ENCODE measurements around the gene LRBA. TPM values are rescaled to one million over a fixed set of nuclear protein-coding genes. Genes with fewer than 3 reads are reported as not detected.
"Not testable (repeated sequence)": the region's sequence is repeated elsewhere in the genome, so short reads cannot be mapped to it uniquely, and the experiment has no call there.

Gene LRBA
- polyA plus RNA-seq, 6 donors from 2014 or later: 18.0 to 25.7 (median 19.6) TPM

- Mint-ChIP-seq H3K4me1 (peaks cover 31 to 64% (median 46%) of the 10 kb centered on the region in 3 donors), H3K4me3 (peak overlapping the region in 1 of 8 donors; percentile 25), H3K9me3 (no peaks in the 10 kb centered on the region), H3K27ac (peak overlapping the region in 4 of 6 donors; percentile 44 to 93 (median 70)), H3K36me3 (peaks cover 0 to 12% of the 10 kb centered on the region in 2 donors), H3K27me3 (no peaks in the 10 kb centered on the region)
- DNase-seq (no peak), ATAC-seq (ENCODE audit: low read depth in 2 of 2) (no peak)
Measured at GRCh38 chr4:151000747-151001429, 14.2 kb downstream of the LRBA start.

DNA sequence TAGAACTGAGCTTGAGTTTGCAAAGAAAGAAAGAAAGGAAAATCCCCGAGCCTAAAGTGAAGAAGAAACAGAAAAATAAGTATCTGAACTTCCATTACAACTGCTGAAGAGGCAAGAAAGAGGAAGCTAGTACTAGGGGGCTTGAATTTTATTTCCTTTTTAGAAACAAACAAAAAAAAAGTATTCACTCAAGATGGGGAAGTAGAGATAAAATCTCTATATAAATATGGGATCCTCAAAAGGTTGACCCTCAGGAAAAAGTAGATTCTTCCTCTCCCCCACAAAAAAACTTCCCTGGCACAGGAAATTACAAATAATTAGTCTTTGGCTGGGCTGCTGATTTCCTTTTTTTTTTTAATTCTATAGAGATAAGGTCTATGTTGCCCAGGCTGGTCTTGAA is 16.0 kb downstream of the LRBA start:
- H3K27me3 Mint-ChIP-seq: no peaks in the 10 kb centered on the region
- peaks cover 0 to 14% of the 10 kb centered on the region in 2 donors for H3K36me3 Mint-ChIP-seq
- H3K4me1 Mint-ChIP-seq: peaks cover 45 to 74% (median 57%) of the 10 kb centered on the region in 3 donors
- peak overlapping the region; percentile 19 to 78 (median 61) for H3K4me3 Mint-ChIP-seq
- peaks cover 0 to 2% (median 0%) of the 10 kb centered on the region in 7 donors for H3K9me3 Mint-ChIP-seq
- DNase-seq (peak; percentile 34), ATAC-seq (ENCODE audit: low read depth in 2 of 2) (peak; percentile 82 to 90)
- H3K27ac Mint-ChIP-seq: peak overlapping the region in 5 of 6 donors; percentile 56 to 90 (median 86)

GRCh38 chr4:150997141-150997540 is 17.9 kb downstream of the LRBA start:
- ATAC-seq (ENCODE audit: low read depth in 2 of 2) (no peak), DNase-seq (no peak)
- H3K27me3 Mint-ChIP-seq: no peaks in the 10 kb centered on the region
- H3K9me3 Mint-ChIP-seq: peaks cover 0 to 2% (median 0%) of the 10 kb centered on the region in 7 donors
- H3K4me3 Mint-ChIP-seq: peak overlapping the region in 1 of 8 donors; percentile 32
- peaks cover 50 to 68% (median 67%) of the 10 kb centered on the region in 3 donors for H3K4me1 Mint-ChIP-seq
- no peak overlapping the region for H3K27ac Mint-ChIP-seq
- peaks cover 5 to 23% of the 10 kb centered on the region in 2 donors for H3K36me3 Mint-ChIP-seq

DNA sequence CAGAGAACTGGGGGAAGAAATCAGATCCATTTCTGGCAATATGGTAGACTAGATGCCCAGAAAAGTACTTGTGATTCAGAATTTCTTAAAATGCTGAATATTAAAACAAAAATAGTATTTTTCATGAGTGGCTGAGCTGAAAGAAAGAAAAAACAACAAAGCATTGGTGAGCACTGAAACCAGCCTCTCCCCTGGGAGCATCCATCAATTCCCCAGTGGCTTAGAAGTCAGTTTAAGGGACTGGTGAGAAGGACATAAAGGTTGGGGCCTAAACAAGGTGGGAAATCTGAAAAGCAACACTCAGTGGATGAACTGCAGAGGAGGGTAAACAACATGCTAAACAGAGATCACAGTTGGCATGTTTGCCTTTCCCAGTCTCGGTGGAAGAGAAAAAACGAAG is 20.4 kb downstream of the LRBA start:
- ATAC-seq (ENCODE audit: low read depth in 2 of 2) (no peak), DNase-seq (no peak)
- H3K27me3 Mint-ChIP-seq: no peaks in the 10 kb centered on the region
- H3K36me3 Mint-ChIP-seq: peaks cover 21 to 31% of the 10 kb centered on the region in 2 donors
- peaks cover 0 to 2% (median 0%) of the 10 kb centered on the region in 7 donors for H3K9me3 Mint-ChIP-seq
- peak overlapping the region in 4 of 6 donors; percentile 3 to 66 (median 26) for H3K27ac Mint-ChIP-seq
- peaks cover 43 to 58% (median 56%) of the 10 kb centered on the region in 3 donors for H3K4me1 Mint-ChIP-seq
- peak overlapping the region in 4 of 8 donors; percentile 11 to 62 (median 50) for H3K4me3 Mint-ChIP-seq

- not testable (repeated sequence) for ATAC-seq (ENCODE audit: low read depth in 2 of 2); H3K9me3 Mint-ChIP-seq
Measured at GRCh38 chr4:150993577-150993976, 21.5 kb downstream of the LRBA start.

GRCh38 chr4:150990993-150991392 is 24.1 kb downstream of the LRBA start:
- Mint-ChIP-seq H3K4me1 (peaks cover 43 to 65% (median 59%) of the 10 kb centered on the region in 3 donors), H3K9me3 (peaks cover 0 to 2% (median 0%) of the 10 kb centered on the region in 7 donors), H3K4me3 (no peak overlapping the region), H3K27me3 (no peaks in the 10 kb centered on the region), H3K36me3 (peaks cover 21 to 31% of the 10 kb centered on the region in 2 donors), H3K27ac (peak overlapping the region in 2 of 6 donors; percentile 57 to 73)
- ATAC-seq (ENCODE audit: low read depth in 2 of 2) (no peak), DNase-seq (no peak)

More at GRCh38 chr4:150993577-150993976, 21.5 kb downstream of the LRBA start:
- Mint-ChIP-seq H3K36me3 (peaks cover 21 to 31% of the 10 kb centered on the region in 2 donors), H3K27ac (peak overlapping the region in 2 of 6 donors; percentile 33 to 41), H3K4me3 (peak overlapping the region in 2 of 8 donors; percentile 18 to 44), H3K4me1 (peaks cover 33 to 53% (median 47%) of the 10 kb centered on the region in 3 donors)
- not testable (repeated sequence) for DNase-seq, H3K27me3 Mint-ChIP-seq

- ATAC-seq (ENCODE audit: low read depth in 2 of 2) (no peak), DNase-seq (no peak)
- Mint-ChIP-seq H3K27me3 (no peaks in the 10 kb centered on the region), H3K36me3 (peaks cover 21 to 28% of the 10 kb centered on the region in 2 donors), H3K4me3 (no peak overlapping the region), H3K27ac (no peak overlapping the region), H3K4me1 (peaks cover 40 to 60% (median 56%) of the 10 kb centered on the region in 3 donors), H3K9me3 (peaks cover 0 to 2% (median 0%) of the 10 kb centered on the region in 7 donors)
Measured at GRCh38 chr4:150990250-150990649, 24.8 kb downstream of the LRBA start.

- no peaks in the 10 kb centered on the region for H3K9me3 Mint-ChIP-seq
- no peak overlapping the region for H3K27ac Mint-ChIP-seq
- DNase-seq (no peak), ATAC-seq (ENCODE audit: low read depth in 2 of 2) (no peak)
- H3K4me3 Mint-ChIP-seq: no peak overlapping the region
- peaks cover 29 to 44% (median 39%) of the 10 kb centered on the region in 3 donors for H3K4me1 Mint-ChIP-seq
- peaks cover 19 to 21% of the 10 kb centered on the region in 2 donors for H3K36me3 Mint-ChIP-seq
- H3K27me3 Mint-ChIP-seq: no peaks in the 10 kb centered on the region
Measured at GRCh38 chr4:150988238-150988637, 26.8 kb downstream of the LRBA start.

DNA sequence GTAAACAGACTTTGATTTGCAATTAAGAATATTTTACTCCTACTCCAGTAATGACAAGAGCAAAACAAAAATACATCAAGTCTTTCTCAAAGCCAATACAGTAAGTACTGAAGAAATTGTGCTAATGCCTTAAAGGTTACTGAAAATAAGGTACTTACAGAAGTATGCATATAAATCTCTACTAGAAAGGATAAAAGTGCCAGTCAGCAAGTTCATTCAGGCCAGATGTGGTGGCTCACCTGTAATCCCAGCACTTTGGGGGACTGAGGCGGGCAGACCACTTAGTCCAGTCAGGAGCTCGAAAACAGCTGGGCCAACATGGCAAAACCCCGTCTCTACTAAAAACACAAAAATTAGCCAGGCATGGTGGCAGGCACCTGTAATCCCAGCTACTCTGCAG is 27.9 kb downstream of the LRBA start:
- Mint-ChIP-seq H3K36me3 (peaks cover 13 to 17% of the 10 kb centered on the region in 2 donors), H3K4me1 (peaks cover 31 to 47% (median 43%) of the 10 kb centered on the region in 3 donors)

DNA sequence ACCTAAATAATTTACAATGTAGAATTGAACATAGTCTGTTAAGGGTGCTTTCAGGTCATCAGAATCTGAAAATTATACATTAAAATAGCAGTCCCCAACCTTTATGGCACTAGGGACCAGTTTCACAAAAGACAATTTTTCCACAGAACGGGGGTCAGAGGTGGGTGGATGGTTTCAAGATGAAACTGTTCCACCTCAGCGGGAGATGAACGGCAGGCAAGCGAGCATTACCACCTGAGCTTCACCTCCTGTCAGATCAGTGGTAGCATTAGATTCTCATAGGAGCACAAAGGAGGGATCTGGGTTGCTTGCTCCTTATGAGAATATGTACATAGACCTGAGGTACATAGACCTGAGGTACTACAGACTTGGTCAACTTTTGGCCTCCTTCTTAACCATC is 29.0 kb downstream of the LRBA start:
- no peaks in the 10 kb centered on the region for H3K27me3 Mint-ChIP-seq
- H3K36me3 Mint-ChIP-seq: peaks cover 4 to 6% of the 10 kb centered on the region in 2 donors
- no peaks in the 10 kb centered on the region for H3K9me3 Mint-ChIP-seq
- H3K4me1 Mint-ChIP-seq: peaks cover 27 to 45% (median 43%) of the 10 kb centered on the region in 3 donors
- no peak for ATAC-seq (ENCODE audit: low read depth in 2 of 2)
- no peak for DNase-seq
- no peak overlapping the region for H3K4me3 Mint-ChIP-seq
- peak overlapping the region in 2 of 6 donors; percentile 58 to 65 for H3K27ac Mint-ChIP-seq

More for the DNA sequence above, 27.9 kb downstream of the LRBA start:
- no peak for ATAC-seq (ENCODE audit: low read depth in 2 of 2)
- Mint-ChIP-seq H3K9me3 (no peaks in the 10 kb centered on the region), H3K27ac (peak overlapping the region in 2 of 6 donors; percentile 40 to 58), H3K27me3 (no peaks in the 10 kb centered on the region), H3K4me3 (no peak overlapping the region)
- DNase-seq: no peak

DNA sequence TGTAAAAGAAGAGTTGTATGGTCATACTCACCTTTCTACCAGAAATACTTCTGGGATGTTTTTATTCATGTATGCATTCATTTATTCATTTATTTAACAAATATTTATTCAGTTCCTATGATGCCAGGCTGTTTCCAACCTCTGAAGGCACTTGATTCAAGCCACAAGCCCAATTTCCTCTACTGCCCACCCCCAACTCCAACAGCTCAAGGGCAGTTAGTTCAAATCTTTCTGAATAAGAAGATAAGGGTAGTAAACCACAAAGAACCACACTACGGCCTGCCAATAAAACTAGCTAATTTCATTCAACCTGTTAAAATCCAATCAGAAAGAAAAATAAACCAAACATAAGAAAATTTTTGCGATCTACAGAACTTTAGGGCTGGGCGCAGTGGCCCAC is 31.2 kb downstream of the LRBA start:
- DNase-seq (no peak), ATAC-seq (ENCODE audit: low read depth in 2 of 2) (no peak)
- Mint-ChIP-seq H3K4me3 (no peak overlapping the region), H3K36me3 (peaks cover 13 to 17% of the 10 kb centered on the region in 2 donors), H3K27ac (peak overlapping the region in 2 of 6 donors; percentile 38 to 63), H3K27me3 (no peaks in the 10 kb centered on the region), H3K4me1 (peaks cover 42 to 57% (median 52%) of the 10 kb centered on the region in 3 donors), H3K9me3 (peaks cover 0 to 6% (median 2%) of the 10 kb centered on the region in 7 donors)

DNA sequence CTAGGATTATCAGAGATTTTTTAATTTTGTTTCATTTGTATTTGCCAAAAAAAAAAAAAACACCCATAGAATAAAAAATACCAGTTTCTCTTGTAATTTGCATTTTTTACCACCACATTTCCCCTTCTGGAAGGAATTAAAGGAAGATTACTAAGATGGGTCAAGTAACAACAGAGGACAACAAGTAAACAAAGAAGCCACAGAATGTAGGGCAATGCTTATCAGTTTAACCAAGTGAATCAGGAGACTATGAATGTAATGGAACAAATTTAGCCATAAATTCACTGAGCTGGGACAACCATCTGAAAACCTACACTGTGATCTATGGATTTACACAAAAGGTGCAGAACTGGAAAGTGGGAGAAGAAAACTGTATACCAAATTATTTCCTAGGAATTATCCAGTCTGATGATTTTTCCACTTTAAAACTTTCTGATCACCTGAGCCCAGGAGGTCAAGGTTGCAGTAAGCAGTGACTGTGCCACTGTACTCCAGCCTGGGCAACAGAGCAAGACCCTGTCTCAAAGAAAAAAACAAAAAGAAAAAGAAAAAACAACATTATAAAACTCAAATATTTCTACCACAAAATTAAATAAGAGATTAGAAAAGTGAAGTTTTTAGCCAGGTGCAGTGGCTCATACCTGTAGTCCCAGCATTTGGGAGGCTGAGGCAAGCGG is 32.4 kb downstream of the LRBA start:
- Mint-ChIP-seq H3K27ac (peak overlapping the region in 1 of 6 donors; percentile 65), H3K4me3 (no peak overlapping the region), H3K9me3 (peaks cover 0 to 9% (median 3%) of the 10 kb centered on the region in 7 donors), H3K36me3 (peaks cover 18 to 29% of the 10 kb centered on the region in 2 donors), H3K27me3 (no peaks in the 10 kb centered on the region), H3K4me1 (peaks cover 53 to 65% (median 55%) of the 10 kb centered on the region in 3 donors)
- DNase-seq (no peak), ATAC-seq (ENCODE audit: low read depth in 2 of 2) (no peak)

All from naive B cell (primary cell).